HG03575 (cell line): ENCODE data around the gene DCC.

Source experiments
- ATAC-seq: cut with Tn5 transposase; IDR thresholded peaks from one replicate; pipeline ENCODE4 v1.9.1; 2021; ENCODE audit not compliant: unreplicated experiment, insufficient number of reproducible peaks, low FRiP score; ENCODE audit errors: extremely low read depth

The DCC gene

DNA sequence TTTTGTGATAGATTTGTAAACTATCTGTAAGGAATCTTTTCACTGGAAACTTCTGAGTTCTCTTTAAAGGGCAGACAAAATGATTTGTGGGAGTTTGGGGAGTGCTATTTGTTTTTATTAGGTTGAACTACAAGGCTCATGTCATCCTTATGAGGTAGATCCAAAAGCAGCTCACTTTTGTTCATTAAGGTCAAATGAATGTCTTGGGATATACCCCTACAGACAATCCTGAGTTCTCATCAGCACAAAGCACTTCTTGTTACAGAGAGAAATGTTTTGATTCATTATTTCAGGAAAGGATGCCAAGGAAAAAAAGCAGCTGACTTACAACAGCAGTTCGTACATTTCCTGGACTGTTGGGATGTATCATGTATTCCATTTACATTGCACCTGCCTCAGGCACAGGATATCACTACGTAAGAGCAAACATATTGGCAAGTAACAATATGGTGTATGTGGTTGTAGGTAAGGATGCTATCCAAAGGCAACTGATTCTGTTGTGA lies 68.9 kb downstream of the DCC start:
- ATAC-seq, result no peak

DNA sequence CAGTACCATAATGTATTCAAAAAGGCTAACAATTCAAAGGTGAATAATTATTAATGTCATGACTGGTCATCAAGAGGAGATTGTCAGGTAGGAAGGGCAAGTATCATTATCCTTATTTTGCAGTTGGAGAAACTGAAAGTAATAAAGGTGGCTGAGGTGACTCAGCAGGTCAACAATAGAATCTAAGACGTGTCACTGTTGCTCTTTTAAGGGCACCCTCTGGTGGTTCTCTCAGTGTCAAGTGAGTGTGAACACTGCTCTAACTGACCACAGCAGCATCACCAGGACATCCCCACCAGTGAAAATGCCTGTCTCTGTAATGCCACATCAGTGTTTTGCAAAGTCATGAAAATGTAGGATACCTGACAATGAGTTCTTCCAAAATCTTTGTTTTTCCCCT lies 69.7 kb downstream of the DCC start:
- peak; percentile 91 for ATAC-seq

DNA sequence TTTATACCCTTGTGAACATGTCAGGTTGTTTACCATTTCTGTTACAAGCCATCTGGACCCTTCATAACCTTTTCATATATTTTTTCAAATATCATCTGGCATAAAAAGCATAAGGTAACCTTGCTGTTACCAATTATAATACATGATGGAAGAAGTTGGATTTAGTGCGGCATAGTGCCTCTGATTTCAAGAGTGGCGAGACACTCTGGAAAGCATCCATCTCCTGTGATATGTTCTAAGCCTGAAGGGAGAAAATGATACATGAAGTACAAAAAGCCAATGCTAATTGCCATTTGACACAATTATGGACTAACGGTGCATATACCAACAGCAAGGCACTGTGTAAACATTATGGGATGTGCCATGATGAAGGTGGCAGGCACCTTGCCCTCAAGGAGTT lies 75.1 kb downstream of the DCC start:
- no peak for ATAC-seq

DNA sequence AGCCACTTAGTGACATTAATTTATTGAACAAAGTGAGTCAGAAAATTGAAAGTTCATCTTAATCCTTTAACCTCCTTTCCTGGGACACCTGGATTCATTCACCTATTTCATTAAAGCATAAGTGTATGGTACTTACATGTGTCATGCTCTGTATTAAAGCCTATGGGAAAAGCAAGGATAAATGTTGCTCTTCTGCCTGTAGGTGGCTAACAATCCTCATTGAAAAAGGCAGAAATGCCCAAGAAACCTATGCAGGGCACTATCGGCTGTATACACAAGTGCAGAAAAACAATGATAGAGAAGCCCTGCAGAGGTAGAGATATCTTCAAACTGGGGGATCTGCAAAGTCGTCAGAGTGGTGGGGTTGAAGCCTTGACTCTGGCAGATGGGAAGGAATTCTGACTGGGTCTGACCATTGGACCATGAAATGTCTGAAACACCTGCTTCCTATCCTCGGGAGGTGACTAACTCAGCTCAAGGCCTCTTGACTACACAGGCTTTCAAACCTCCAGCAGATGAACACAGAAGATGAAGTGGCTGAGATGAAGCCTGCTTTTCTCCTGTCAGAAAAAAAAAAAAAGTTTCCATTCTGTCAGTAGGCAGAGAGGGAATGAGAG lies 83.1 kb downstream of the DCC start:
- ATAC-seq, result no peak

DNA sequence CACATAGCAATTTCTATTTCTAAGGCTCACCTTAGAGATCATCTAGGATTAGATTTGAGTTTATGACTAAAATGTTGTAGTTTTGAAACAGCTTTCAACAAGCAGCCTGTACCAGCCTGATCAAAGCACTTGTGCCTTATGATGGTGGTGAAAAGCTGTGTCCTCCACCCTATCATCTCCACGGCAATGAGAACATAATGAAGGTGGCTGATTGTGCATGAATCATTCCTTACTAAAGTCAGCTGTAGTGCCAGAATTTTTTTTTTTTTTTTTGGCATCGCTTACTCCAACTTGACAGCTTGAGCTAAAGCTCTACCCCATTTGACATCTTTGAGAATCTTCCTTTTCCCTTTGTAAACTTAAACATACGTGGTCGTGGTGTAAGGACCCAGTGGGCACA lies 86.0 kb downstream of the DCC start:
- ATAC-seq, result no peak

DNA sequence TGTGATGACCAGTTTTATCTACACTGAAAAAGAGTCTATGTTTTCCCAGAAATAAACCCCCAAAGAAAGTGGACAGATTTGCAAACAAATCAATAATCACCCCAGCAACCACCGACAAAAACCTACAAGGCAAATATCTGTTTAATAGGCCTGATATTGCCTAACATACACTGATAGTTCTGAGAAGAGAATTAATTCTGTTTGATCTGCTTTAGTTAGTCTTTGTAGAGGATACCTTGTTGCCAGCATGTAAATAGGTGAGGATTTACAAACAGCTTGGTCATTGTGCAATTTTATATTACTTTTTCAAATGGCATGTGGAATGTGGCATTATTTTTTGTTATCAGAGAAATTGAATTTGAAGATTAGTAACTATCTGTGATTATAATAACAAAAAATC lies 86.5 kb downstream of the DCC start:
- no peak for ATAC-seq

DNA sequence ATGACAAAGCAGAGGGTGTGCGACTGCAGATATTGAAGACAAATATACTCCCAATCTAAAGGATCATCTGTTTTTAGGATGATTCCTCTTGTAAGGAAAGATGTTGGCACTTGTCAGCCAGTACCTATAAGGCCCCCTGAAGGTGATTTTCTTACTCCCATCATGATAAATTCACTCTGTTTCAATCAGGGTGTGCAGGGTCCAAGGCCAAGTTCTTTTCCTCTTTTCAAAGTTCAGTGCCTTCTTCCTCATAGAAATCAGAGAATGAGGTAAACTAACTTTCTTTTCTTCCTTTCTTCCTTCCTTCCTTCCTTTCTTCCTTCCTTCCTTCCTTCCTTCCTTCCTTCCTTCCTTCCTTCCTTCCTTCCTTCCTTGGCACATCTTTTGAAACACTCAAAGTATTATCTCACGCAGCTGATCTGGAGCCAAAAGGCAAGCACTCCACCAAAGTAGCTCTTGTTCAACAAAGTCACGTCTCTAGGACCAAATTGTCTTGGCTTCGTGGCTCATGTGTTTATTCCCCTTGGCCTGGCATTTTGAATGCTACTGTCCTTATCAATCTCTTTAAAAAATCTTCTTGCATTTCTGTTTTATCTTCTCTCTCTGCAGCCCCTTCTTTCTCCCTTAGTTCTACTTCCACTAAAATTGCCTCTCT lies 87.7 kb downstream of the DCC start:
- ATAC-seq, result no peak

DNA sequence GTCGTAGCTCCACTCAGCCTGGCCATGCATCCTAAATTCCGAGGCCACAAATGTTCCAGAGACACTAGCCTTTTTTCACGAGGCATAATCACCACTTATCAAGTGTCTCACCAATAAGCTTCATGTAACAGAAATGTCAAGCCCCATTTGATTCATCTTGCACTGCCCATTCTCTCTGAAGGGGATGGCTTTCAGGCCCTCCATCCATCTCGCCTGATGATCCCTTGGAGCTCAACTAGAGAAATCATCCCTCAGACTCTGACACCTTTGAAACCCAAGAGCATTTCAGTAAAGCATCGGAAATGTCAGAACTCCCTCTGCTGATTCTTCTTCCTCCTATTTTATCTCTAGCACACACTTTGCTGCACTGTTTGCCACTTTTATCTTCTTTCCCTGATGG lies 91.7 kb downstream of the DCC start:
- ATAC-seq, result no peak

DNA sequence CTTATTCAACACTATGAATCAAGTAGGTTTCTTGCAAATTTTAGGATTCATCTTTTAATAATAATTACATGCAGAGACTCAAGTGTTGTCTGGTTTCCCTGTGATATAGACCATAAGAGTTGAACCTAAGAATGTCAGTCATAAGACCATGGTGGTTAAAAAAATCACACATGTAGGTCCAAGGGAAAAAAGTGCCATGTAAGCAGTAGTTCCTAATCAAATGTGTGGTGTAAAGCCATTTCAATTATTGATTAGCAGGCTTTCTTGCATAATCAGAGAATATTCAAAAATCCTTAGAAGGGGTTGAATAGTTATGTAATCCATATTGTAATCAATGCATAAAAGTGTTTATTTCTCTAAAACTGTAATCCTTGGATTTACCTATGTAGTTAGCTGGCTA lies 93.8 kb downstream of the DCC start:
- ATAC-seq, result no peak

DNA sequence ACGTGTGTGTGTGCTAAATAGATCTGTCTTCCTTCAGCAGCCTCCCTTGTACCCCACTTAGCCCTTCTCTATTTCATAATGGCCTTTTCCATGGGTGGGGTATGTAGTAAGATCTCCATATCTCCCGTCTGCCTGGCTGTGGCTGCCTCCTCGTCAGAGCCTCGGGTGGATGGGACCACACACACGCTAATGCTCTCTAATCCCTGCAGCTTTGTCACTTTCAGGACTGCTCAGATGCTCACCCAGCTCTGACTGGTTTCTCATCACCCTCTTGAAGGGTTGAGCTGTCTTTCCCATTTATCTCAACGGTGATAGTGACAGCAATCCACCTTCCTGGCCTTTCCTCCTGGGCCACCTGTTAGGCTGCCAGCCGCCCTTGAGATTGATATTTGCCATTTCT lies 95.3 kb downstream of the DCC start:
- ATAC-seq, result no peak

DNA sequence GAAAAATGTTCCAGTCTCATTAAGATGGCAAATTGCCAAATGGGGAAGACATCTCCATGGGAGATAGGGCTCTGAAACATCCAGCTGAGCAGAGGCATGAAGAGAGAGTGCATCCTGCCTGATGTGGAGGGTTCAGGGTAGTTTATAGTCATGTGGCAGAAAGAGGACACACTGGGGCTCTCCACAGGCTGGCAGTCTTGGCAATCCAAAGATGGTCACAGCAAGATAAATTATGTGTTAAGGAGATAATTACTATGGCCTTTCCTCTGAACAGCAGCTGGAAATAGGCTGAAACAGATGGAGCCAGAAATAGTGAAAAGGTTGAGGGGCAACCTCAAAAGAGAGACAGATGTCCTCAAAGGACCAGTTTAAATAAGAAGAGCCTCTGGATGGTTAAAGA lies 97.2 kb downstream of the DCC start:
- no peak for ATAC-seq

DNA sequence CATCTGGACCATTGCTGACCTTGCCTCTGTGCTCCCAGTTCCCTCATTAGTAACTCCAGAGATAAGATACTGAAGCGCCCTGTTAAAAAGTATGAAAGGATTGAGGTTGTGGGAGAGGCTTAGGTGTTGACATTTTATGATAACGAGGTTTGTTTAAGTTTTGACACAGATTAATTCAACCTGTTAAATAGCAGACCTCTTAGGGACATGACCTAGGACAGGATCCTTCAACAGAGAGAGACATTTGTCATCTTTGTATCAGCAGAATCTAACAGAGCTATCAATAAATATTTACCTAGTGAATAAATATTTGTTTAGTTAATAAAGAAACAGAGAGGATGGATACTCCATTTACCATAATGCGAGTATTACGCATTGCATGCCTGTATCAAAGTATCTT lies 99.5 kb downstream of the DCC start:
- ATAC-seq, result no peak

DNA sequence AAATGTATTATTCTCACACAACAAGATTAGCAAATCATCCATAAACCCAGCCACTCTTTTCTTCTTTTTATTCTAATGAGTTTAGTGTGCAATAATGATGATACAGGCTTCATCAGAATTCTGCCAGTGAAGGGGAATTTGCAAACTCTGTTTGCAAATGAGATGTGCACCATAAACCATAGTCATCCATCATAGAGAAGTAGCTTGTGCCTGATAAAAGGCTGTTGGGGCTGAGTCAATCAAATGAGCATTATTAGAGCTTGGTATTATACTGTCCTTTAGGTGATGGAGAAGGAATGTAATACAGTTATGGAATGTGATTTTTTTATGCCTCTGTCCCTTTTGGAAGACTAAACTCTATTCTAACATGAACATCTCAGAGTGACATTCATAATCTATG lies 101.8 kb downstream of the DCC start:
- ATAC-seq, result no peak

DNA sequence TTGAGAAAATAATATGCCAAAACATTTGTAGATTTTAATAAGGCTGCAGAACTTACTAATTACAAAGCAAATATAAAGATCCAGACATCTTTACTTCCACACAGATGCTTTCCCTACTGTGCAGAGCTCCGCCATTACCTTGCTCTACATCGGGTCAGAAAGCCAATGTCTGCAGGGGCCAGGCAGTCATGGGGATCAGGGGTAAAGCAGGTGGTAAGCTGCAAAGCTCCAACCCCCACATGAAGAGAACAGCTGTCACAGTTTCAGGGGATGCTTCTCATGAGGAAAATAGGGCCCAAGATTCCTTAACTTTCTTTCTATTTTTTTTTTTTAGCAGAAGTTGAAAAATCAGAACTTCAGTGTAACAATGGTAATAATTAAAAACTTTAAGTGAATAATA lies 102.7 kb downstream of the DCC start:
- ATAC-seq, result no peak

DNA sequence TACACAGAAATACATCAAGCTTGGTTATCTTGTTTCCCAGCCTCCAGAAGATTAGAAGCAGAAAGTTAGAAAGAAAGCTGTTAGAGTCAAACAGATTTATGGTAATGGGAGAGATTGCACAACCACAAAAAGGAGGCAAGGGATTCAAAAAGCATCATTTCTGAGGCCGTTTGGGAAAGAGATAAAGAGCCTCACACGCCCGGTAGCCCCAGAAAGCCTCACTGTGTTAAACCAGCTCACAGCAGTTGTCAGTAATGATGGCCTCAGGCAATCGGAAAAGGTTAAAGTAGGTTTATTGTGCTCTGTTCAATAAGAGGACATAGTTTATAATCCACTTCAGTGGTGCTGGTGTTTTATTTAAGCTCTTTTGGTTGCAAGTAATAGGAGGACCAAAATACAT lies 111.3 kb downstream of the DCC start:
- no peak for ATAC-seq

DNA sequence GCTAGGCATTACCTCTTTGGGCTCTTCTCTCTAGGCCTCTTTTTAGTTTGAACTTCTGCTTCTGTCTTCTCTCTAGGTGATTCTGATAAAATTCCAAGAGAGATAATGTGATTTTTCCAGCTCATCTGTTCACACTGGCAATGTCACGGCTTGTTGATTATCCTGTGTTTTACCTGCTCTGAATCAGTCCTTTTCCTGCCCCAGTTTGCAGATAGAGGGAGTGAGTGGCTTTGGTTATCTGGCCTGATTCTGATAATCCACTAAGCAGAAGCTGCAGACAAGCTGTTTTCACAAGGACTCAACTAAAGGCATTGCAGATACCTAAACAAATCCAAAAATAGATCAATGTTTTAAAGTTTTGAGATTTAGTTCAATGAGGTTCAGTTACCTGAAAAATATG lies 111.9 kb downstream of the DCC start:
- no peak for ATAC-seq

DNA sequence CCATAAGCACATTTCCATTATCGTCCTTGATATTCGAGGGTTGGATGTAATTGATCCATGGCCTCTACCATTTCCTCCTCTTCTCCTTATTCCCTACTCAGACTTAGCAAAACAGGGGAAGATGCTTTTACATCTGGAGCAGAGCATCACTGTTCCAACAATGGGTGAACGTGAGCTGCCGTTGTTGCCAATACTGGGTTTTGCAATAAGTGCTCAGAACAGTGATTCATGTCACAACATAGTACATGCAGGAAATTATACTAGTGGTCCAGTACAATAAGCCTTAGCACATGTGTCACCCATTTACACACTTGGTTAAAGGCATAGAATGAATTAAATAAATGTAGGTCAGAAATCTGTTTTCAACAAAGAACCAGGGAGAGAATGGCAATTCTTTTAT lies 112.4 kb downstream of the DCC start:
- ATAC-seq, result no peak

DNA sequence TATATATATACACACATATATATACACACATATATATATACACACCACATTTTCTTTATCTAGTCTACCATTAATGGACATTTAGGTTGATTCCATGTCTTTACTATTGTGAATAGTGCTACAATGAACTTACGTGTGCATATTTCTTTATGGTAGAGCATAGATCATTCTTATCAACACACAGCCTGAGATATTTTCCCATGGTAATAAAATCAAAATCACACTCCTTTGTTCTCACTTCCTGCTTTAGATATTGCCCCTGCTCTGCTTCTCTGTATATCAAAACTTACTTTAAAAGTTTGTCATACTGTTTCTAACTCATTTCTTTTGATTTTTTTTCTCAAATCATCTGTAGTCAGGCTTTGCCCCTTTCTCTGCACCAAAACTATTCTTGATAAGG lies 119.9 kb downstream of the DCC start:
- no peak for ATAC-seq

DNA sequence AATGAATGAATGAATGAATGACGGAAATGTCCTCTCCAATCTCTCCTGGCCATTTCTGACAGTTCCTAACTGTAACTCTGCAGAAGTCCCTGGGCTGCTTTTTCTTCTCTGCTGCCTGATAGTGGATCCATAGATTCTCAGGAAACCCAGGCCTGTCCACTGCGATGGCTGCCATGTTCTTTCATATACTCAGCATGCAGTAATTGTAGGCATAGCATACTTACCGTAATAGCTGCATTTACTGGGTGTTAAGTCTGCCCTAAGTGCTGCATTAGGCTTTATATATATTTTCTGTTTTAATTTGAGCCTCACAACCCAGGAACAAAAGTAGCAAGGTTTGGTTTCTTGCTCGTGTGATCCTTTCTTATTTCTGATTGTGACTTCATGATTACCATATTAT lies 122.9 kb downstream of the DCC start:
- ATAC-seq, result no peak

DNA sequence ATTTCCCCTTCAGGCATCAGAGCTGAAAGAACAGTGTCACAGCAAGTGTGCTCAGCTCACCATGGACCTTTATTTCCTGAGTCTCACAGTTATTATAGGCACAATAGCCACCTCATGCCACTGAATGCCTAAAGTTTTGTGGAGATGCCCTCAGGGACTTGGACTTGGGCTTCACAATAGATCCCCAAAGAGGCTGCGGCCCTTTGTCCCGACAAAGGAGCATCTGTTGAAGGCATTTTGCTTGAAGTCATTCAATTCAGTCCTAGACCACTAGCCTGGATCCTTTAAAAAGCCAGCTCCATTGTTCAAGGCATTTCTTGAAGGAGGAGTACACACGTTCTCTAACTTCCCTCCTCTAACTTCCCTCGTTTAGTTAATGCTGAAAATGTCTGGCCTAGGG lies 125.4 kb downstream of the DCC start:
- no peak for ATAC-seq

DNA sequence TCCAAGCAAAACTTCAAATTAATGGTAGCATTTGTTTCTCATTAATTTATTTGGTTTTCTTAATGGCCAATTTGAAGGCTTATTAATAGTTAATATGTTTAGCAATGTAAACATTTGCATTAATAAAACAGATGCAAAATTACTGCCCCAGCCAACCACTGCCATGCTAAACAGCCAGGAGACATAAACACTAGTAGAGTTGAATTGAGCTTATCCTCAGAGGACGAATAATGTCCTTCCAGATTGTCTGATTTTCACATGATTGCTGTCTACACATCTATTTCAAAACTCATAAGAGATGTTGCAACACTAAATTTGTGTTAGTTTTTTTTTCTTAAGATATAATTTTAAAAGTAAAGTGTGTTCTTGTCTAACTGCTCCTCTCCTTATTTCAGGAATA lies 128.5 kb downstream of the DCC start:
- no peak for ATAC-seq
